Thoracic aorta (tissue), 2 donors: ENCODE results near the gene SSH2. TPM values are rescaled to one million over a fixed set of nuclear protein-coding genes. Genes with fewer than 3 reads are reported as not detected.
A peak's percentile ranks its signal among the peaks of the same experiment; 100 is the strongest.

ENCODE experiments used
- ATAC-seq: fragments of 150-250 bp; one replicate; pipeline ENCODE4 v1.8.0; 2017; ENCODE audit warnings: low read depth; ENCODE audit not compliant: insufficient number of reproducible peaks, low FRiP score
- DNase-seq: peaks from one replicate; pipeline ENCODE4 v3.0.0-alpha.2; 2020; ENCODE audit warnings: low spot score
- H3K27ac ChIP-seq, 2 donors: fragments of 200-600 bp; sonication (generic); 1 replicate in 1 of 2; 2 replicates in 1 of 2; pipeline ENCODE4 v1.5.1; 2016; ENCODE audit warnings: mild to moderate bottlenecking in 2 of 2, moderate library complexity in 2 of 2
- H3K27me3 ChIP-seq: fragments of 200-600 bp; sonication (generic); replicated peaks from 2 replicates; pipeline ENCODE4 v1.6.0; 2016; ENCODE audit warnings: mild to moderate bottlenecking; ENCODE audit not compliant: insufficient read depth
- H3K36me3 ChIP-seq: fragments of 200-600 bp; sonication (generic); one replicate; pipeline ENCODE4 v1.5.1; 2016
- H3K4me1 ChIP-seq, 2 donors: fragments of 200-600 bp; sonication (generic); 1 replicate in 1 of 2; 2 replicates in 1 of 2; pipeline versions ENCODE4 v1.5.1 to v1.6.0; 2016; ENCODE audit warnings: low read depth in 2 of 2, mild to moderate bottlenecking in 1 of 2; ENCODE audit not compliant: control insufficient read depth in 1 of 2
- H3K4me3 ChIP-seq: fragments of 200-600 bp; sonication (generic); 2 replicates; pipeline ENCODE4 v1.5.1; 2016; ENCODE audit warnings: mild to moderate bottlenecking
- H3K9me3 ChIP-seq: fragments of 200-600 bp; sonication (generic); 2 replicates; pipeline ENCODE4 v1.5.1; 2016
- total RNA-seq, 2 donors: library from RNA; depleted of rRNA; stranded (reverse); fragments of >200 nt; gene quantifications; one replicate each; pipeline versions ENCODE4 v1.1.0 to v1.2.3, GENCODE V29; 2016
- TF ChIP-seq, protein P1 (sequence below): fragments of 200-600 bp; sonication (generic); IDR thresholded peaks from one replicate; pipeline ENCODE4 v1.5.1; 2019; ENCODE audit warnings: antibody characterized with exemption

SSH2 gene
- total RNA-seq, 2 donors from 2014 or later: 31.5 to 33.2 TPM

DNA sequence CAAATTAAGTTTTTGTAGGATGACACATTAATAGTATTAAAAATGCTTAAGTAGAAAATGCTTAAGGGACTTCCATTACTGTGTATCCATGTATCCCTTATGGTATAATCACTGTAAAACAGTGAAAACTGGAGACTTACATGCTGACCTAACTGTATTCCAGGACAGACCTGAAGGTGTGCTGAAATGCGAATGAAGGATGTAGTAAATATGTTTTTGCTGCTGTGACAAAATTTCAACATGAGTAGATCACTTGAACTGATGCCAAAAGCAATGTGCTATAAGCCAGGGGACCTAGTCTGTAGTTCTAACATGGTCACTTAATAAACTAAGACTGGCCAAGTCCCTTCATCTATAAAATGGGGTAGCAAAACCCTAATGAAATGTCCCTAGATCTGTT, 165.3 kb downstream of the SSH2 start:
- H3K4me1 ChIP-seq: peaks cover 5% of the 10 kb centered on the region in 2 donors
- H3K9me3 ChIP-seq: no peaks in the 10 kb centered on the region
- TF ChIP-seq, protein P1, sequence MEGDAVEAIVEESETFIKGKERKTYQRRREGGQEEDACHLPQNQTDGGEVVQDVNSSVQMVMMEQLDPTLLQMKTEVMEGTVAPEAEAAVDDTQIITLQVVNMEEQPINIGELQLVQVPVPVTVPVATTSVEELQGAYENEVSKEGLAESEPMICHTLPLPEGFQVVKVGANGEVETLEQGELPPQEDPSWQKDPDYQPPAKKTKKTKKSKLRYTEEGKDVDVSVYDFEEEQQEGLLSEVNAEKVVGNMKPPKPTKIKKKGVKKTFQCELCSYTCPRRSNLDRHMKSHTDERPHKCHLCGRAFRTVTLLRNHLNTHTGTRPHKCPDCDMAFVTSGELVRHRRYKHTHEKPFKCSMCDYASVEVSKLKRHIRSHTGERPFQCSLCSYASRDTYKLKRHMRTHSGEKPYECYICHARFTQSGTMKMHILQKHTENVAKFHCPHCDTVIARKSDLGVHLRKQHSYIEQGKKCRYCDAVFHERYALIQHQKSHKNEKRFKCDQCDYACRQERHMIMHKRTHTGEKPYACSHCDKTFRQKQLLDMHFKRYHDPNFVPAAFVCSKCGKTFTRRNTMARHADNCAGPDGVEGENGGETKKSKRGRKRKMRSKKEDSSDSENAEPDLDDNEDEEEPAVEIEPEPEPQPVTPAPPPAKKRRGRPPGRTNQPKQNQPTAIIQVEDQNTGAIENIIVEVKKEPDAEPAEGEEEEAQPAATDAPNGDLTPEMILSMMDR: no peak
- no peak for ATAC-seq
- H3K36me3 ChIP-seq: no peaks in the 10 kb centered on the region
- H3K4me3 ChIP-seq: no peak overlapping the region
- DNase-seq: no peak
- H3K27me3 ChIP-seq: no peaks in the 10 kb centered on the region
- no peak overlapping the region for H3K27ac ChIP-seq

DNA sequence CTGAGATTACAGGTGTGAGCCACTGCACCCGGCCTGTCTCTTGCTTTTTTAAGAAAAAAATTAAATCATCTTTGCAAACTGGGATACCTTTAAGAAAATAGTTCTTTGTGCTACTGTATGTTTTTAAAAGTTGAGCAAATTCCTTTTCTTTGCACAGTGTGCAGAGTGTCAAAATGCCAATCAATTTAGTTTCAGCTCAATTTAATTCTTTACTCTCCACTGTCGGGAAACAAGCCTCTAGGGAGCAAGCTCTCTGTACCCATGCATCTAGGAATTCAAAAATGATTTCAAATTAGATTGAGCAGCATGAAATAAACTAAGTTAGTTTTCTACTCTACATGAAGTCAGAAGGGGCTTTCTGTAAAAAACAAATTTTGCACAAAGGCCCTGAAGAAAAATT, 165.8 kb downstream of the SSH2 start:
- no peak for ATAC-seq
- Histone ChIP-seq H3K4me1 (peaks cover 5 to 10% of the 10 kb centered on the region in 2 donors), H3K4me3 (no peak overlapping the region), H3K27me3 (no peaks in the 10 kb centered on the region), H3K36me3 (no peaks in the 10 kb centered on the region), H3K9me3 (no peaks in the 10 kb centered on the region), H3K27ac (no peak overlapping the region)
- TF ChIP-seq, protein P1: no peak
- no peak for DNase-seq

DNA sequence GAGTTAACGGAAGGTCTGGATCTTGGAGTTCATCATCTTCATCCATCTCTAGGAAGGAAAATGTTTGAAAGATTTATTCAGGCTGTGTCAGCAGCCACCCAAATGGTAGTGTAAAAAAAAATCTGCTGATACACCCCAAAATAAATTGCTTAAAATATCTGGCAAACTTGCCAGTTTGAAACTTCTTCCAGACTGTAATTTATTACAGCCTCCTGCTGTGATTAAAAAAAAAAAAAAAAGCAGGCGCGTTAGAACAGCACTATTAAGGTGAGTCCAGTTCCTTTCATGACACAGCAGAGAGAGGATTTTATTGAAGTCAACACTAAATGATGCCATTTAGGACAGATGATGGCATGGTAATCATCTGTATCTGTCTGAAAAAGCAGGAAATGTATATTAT, 166.8 kb downstream of the SSH2 start:
- ATAC-seq (no peak), DNase-seq (no peak)
- H3K27me3 ChIP-seq: no peaks in the 10 kb centered on the region
- TF ChIP-seq, protein P1: no peak
- no peak overlapping the region for H3K4me3 ChIP-seq
- no peaks in the 10 kb centered on the region for H3K9me3 ChIP-seq
- H3K36me3 ChIP-seq: no peaks in the 10 kb centered on the region
- no peak overlapping the region for H3K27ac ChIP-seq
- peaks cover 5 to 10% of the 10 kb centered on the region in 2 donors for H3K4me1 ChIP-seq

DNA sequence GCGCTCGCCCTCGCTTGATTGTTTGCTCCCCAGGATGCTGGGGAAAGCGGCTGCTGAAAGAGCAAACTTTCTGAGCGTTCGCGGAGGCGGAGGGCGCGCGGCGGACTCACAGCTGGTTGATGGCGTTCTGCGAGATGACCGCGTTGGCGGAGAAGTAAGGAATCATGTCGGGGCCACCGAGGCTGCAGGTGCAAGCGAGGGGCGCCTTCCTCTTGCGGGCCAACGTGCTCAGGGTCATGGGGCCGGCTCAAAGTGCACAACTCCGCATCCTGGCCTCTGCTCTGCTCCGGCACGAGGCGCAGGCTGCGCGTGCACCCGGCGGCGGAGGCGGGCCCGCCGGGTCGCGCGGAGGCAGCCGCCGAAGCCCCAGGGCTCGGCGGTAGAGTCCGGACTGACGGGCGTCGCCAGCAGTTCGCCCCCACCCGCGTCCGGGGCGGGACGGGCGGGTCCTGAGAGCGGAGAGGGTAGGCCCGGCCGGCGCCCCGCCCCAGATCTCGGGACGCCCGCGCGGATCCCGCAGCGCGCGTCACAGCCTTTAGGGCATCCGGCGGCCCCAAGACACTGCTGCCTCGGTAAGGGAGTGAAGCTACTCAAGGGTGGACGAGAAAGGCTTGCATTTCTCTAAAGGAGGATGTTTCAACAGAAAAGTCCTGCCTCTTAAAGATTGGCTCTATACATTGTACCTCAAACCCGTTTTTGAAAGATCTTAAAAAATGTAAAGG, 168.8 kb downstream of the SSH2 start:
- DNase-seq (peak; percentile 67), ATAC-seq (peak; percentile 85)
- Histone ChIP-seq H3K27me3 (no peaks in the 10 kb centered on the region), H3K4me1 (peaks cover 5 to 10% of the 10 kb centered on the region in 2 donors), H3K27ac (peak overlapping the region; percentile 62 to 68), H3K4me3 (peak overlapping the region; percentile 96), H3K36me3 (no peaks in the 10 kb centered on the region), H3K9me3 (no peaks in the 10 kb centered on the region)
- TF ChIP-seq, protein P1: no peak

DNA sequence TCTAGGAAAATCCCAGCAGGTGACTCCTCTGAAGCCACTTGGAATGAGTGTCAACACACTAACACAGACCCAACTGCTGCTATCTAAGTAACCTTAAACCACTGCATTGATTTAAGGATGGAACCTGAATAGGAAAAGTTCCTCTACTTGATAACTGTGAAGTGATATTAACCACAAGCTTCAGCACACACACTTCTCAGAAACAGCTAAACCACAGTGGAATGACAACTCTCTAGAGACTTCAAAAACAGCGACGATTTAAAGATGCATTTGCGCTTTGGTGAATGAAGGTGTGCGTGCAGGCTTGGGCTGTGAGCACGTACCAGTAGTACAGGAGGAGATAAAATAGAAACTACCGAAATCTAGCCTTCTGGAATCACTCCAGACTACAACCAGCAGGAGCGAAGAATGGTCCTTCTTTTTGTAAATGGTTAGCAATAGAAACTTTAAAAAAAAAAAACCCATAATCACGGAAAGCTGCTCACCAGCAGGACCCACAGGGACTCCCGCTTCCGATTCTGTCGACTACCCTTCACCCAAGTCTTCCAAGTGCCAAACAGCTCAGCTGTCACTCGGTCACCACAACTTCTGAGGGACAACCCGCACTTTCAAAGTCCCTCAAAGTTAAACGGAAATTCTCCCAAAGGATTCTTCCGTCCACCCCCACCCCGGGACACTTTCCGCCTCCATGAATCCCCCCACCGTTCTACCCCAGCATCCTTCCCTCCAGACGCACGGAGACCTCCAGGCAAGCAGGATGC, 169.6 kb downstream of the SSH2 start:
- Histone ChIP-seq H3K27ac (peak overlapping the region; percentile 62 to 68), H3K27me3 (no peaks in the 10 kb centered on the region), H3K36me3 (no peaks in the 10 kb centered on the region), H3K4me1 (peaks cover 5 to 10% of the 10 kb centered on the region in 2 donors), H3K9me3 (no peaks in the 10 kb centered on the region), H3K4me3 (peak overlapping the region; percentile 96)
- no peak for DNase-seq
- peak; percentile 22 for ATAC-seq
- TF ChIP-seq, protein P1: no peak
